K562 (cell line): ENCODE measurements around the gene OR4X2. TPM values are rescaled to one million over a fixed set of nuclear protein-coding genes. Genes with fewer than 3 reads are reported as not detected.

Experiments
- ATAC-seq: fragments of 200-7000 bp; cut with Tn5 transposase; 3 replicates; pipeline ENCODE4 v1.9.1; 2020; ENCODE audit warnings: moderate library complexity
- BruUV-seq: library from RNA; stranded (reverse); fragments of 400-500 nt; replicated peaks from 2 replicates; lab custom pipeline; 2021; lab: Mats Ljungman, UMichigan
- CTCF ChIA-PET: fragments of 300-600 bp; formaldehyde crosslinking; extraction: SDS; loops from one replicate; lab custom pipeline; 2021; ENCODE audit warnings: low intra/inter-chr PET ratio; lab: Yijun Ruan, JAX
- POLR2A ChIA-PET: fragments of 300-600, 350-650 bp; sonication (Branson Sonifier 250); formaldehyde crosslinking; extraction: SDS; loops from one replicate; lab custom pipeline; 2021; ENCODE audit warnings: antibody characterized with exemption, inconsistent platforms; lab: Yijun Ruan, JAX
- DNase-seq, 4 experiments: peaks; one replicate each; pipeline versions ENCODE4 v3.0.0 to v3.0.0-alpha.2; 2011 to 2018; ENCODE audit warnings: low spot score in 3 of 4, mixed read lengths in 3 of 4; ENCODE audit errors: extremely low read depth in 1 of 4
- FAIRE-seq: peaks from 2 replicates; lab custom pipeline; 2011; peaks lifted over from hg19 to GRCh38; lab: Jason Lieb, UNC
- H2AFZ ChIP-seq: 2 replicates; pipeline ENCODE4 v1.6.0; 2011; ENCODE audit warnings: low read depth, low read length, control low read depth, inconsistent platforms
- H3K27ac ChIP-seq: fragments of 200-600 bp; 3 replicates; pipeline ENCODE4 v1.8.0; 2011; ENCODE audit warnings: low read depth, mild to moderate bottlenecking, control low read depth, inconsistent platforms, low read length, moderate library complexity, mixed read lengths; ENCODE audit errors: extremely low read depth
- H3K27me3 ChIP-seq, 2 experiments: fragments of 300-600 bp in 1 of 2; 2 replicates in 1 of 2; 3 replicates in 1 of 2; pipeline versions ENCODE4 v1.6.0 to v1.8.0; 2011; ENCODE audit warnings: inconsistent platforms in 2 of 2, low read length in 2 of 2, mild to moderate bottlenecking in 1 of 2, mixed read lengths in 1 of 2, moderate library complexity in 1 of 2; ENCODE audit not compliant: control insufficient read depth in 2 of 2, insufficient read depth in 2 of 2
- H3K36me3 ChIP-seq: fragments of 300-600 bp; 3 replicates; pipeline ENCODE4 v1.8.0; 2011; ENCODE audit warnings: mild to moderate bottlenecking, low read length, inconsistent platforms; ENCODE audit not compliant: control insufficient read depth, insufficient read depth
- H3K4me1 ChIP-seq, 2 experiments: fragments of 200-600 bp in 1 of 2; replicated peaks in 1 of 2; 2 replicates in 1 of 2; 3 replicates in 1 of 2; pipeline versions ENCODE4 v1.5.1 to v1.8.0; 2011; ENCODE audit warnings: inconsistent platforms in 2 of 2, low read length in 2 of 2, mild to moderate bottlenecking in 1 of 2, mixed read lengths in 1 of 2, moderate library complexity in 1 of 2; ENCODE audit not compliant: control insufficient read depth in 2 of 2, insufficient read depth in 2 of 2
- H3K4me2 ChIP-seq: 2 replicates; pipeline ENCODE4 v1.6.1; 2011; ENCODE audit warnings: low read length, control low read depth, inconsistent platforms, mixed read lengths; ENCODE audit not compliant: insufficient read depth
- H3K4me3 ChIP-seq: fragments of 200-600 bp; sonication (generic), shearing (Covaris generic); 2 replicates; pipeline ENCODE4 v1.5.1; 2016; ENCODE audit warnings: control low read depth, inconsistent platforms
- H3K79me2 ChIP-seq: fragments of 200-600 bp; 3 replicates; pipeline ENCODE4 v1.8.0; 2011; ENCODE audit warnings: low read length, inconsistent platforms; ENCODE audit not compliant: control insufficient read depth, insufficient read depth
- H3K9ac ChIP-seq, 2 experiments: 2 replicates each; pipeline versions ENCODE4 v1.6.0 to v1.6.1; 2011; ENCODE audit warnings: low read depth in 2 of 2, low read length in 2 of 2, control low read depth in 1 of 2, inconsistent platforms in 1 of 2, mild to moderate bottlenecking in 1 of 2, mixed read lengths in 1 of 2; ENCODE audit not compliant: insufficient read depth in 1 of 2
- H3K9me1 ChIP-seq: one replicate; pipeline ENCODE4 v1.6.0; 2011; ENCODE audit warnings: inconsistent platforms, mild to moderate bottlenecking, low read length, moderate library complexity; ENCODE audit not compliant: control insufficient read depth, insufficient read depth
- H3K9me3 ChIP-seq: replicated peaks from 2 replicates; pipeline ENCODE4 v1.5.1; 2011; ENCODE audit warnings: low read depth, low read length, inconsistent platforms; ENCODE audit not compliant: control insufficient read depth, insufficient read depth
- H4K20me1 ChIP-seq: replicated peaks from 2 replicates; pipeline ENCODE4 v1.6.1; 2011; ENCODE audit warnings: low read length, inconsistent platforms, mixed read lengths; ENCODE audit not compliant: control insufficient read depth, insufficient read depth
- ARNT ChIP-seq, 2 experiments: fragments of 450-650 bp; IDR thresholded peaks; 2 replicates each; pipeline ENCODE4 v1.6.1; 2016; ENCODE audit warnings: mild to moderate bottlenecking in 1 of 2
- CREB1 ChIP-seq, 2 experiments: sonication (generic) in 1 of 2; formaldehyde crosslinking in 1 of 2; IDR thresholded peaks; 2 replicates each; pipeline versions ENCODE4 v1.6.1 to v1.8.0; 2012 to 2022; ENCODE audit warnings: inconsistent platforms in 1 of 2, mild to moderate bottlenecking in 1 of 2, missing genetic modification reagents in 1 of 2, moderate library complexity in 1 of 2
- CREM ChIP-seq: IDR thresholded peaks from 2 replicates; pipeline ENCODE4 v1.6.1; 2014; ENCODE audit warnings: antibody characterized with exemption, low read depth
- ETV1 ChIP-seq: fragments of 450-650 bp; conservative IDR thresholded peaks from 2 replicates; pipeline ENCODE4 v1.6.1; 2016; ENCODE audit warnings: missing genetic modification characterization, control low read depth, low read depth, missing compliant biosample characterization
- NFE2 ChIP-seq: IDR thresholded peaks from 2 replicates; pipeline ENCODE4 v1.6.1; 2014; ENCODE audit warnings: antibody characterized with exemption, low read depth
- PHTF2 ChIP-seq: fragments of 250-450 bp; sonication (Bioruptor Pico); IDR thresholded peaks from 2 replicates; pipeline ENCODE4 v1.5.0; 2021; ENCODE audit warnings: mild to moderate bottlenecking
- RBM39 ChIP-seq: fragments of 200-400 bp; formaldehyde crosslinking; optimal IDR thresholded peaks from 2 replicates; pipeline ENCODE3; 2018; ENCODE audit warnings: low read depth, low read length
- REST ChIP-seq, 2 experiments: fragments of 450-650 bp; formaldehyde crosslinking in 1 of 2; IDR thresholded peaks; 2 replicates each; pipeline versions ENCODE4 v1.4.0 to v1.6.1; 2014 to 2020; ENCODE audit warnings: mild to moderate bottlenecking in 2 of 2, borderline replicate concordance in 1 of 2, low read depth in 1 of 2
- SMAD4 ChIP-seq: fragments of 250-450 bp; sonication (Bioruptor Pico); conservative IDR thresholded peaks from 2 replicates; pipeline ENCODE4 v1.8.0; 2021; ENCODE audit warnings: inconsistent platforms, mild to moderate bottlenecking, moderate library complexity
- SMARCA5 ChIP-seq: fragments of 450-650 bp; IDR thresholded peaks from 2 replicates; pipeline ENCODE4 v1.6.1; 2016
- SMARCE1 ChIP-seq: fragments of 450-650 bp; IDR thresholded peaks from 2 replicates; pipeline ENCODE4 v1.7.1; 2016; ENCODE audit warnings: mild to moderate bottlenecking
- TFE3 ChIP-seq: fragments of 450-650 bp; formaldehyde crosslinking; IDR thresholded peaks from 2 replicates; pipeline ENCODE4 v1.4.0; 2020; ENCODE audit warnings: mild to moderate bottlenecking, mixed read lengths
- VEZF1 ChIP-seq: fragments of 200-800 bp; sonication (Bioruptor generic); IDR thresholded peaks from 2 replicates; pipeline ENCODE4 v1.6.1; 2017; ENCODE audit warnings: missing genetic modification characterization, missing compliant biosample characterization
- WGBS: fragments of 100-300 bp; shearing (Covaris generic); methylation state at CpG from one replicate; pipeline ENCODE4 v1.1.6; 2016; ENCODE audit warnings: low coverage, mixed read lengths; ENCODE audit not compliant: insufficient coverage; ENCODE audit errors: missing lambda C conversion rate; 5-methylcytosine and 5-hydroxymethylcytosine counted together
- in situ Hi-C: fragments of 300-500 bp; cut with MboI; formaldehyde crosslinking; loops from 4 replicates; pipeline ENCODE4 v1.15.0; 2018; ENCODE audit warnings: inconsistent platforms, mixed read lengths
- intact Hi-C: fragments of 100-400 bp; cut with micrococcal nuclease; formaldehyde crosslinking; loops from 2 replicates; pipeline ENCODE4 v1.14.2; 2022
- polyA plus RNA-seq, 8 experiments: library from polyadenylated mRNA; depleted of rRNA in 4 of 8; stranded (reverse) in 5 of 8; unstranded in 3 of 8; fragments of >200 nt; fragmentation: Nextera tagmentation in 2 of 8; fragmentation: Illumina TruSeq in 1 of 8; extraction: Ambion mirVana in 2 of 8; extraction: Trizol in 1 of 8; gene quantifications; 2 replicates each; pipeline versions ENCODE4 v1.2.1 to v1.2.3, GENCODE V29; 2011 to 2014; ENCODE audit warnings: inconsistent platforms in 1 of 8, missing spikeins in 1 of 8
- total RNA-seq, 7 experiments: library from RNA; depleted of rRNA in 6 of 7; stranded (reverse); fragments of >200 nt in 6 of 7; fragmentation: Illumina TruSeq in 2 of 7; extraction: Trizol in 2 of 7; gene quantifications; 2 replicates each; pipeline versions ENCODE4 v1.2.1 to v1.2.3, GENCODE V29; 2011 to 2021; ENCODE audit warnings: low replicate concordance in 1 of 7

OR4X2 gene
- total and polyA plus RNA-seq, 9 of the 15 experiments (the other 6 are each of a cell fraction or from before 2014, with no cell fraction given) = not detected

GRCh38 chr11:48216510-48216909 lies 28.4 kb upstream of the OR4X2 start, which contains the start of gene OR4B1:
Gene OR4B1, plus strand, starts transcription at chr11:48216810. Its CDS starts 0 bp downstream, at chr11:48216810.
- FAIRE-seq = no peak
- TF ChIP-seq PHTF2 (CRISPR knock-in tag) (no peak), VEZF1 (no peak), SMARCE1 (no peak), REST (IDR thresholded peaks at IDR 0.05; ENCODE audit: borderline replicate concordance) (no peak), REST (CRISPR knock-in tag; IDR thresholded peaks at IDR 0.05; ENCODE audit: low read depth) (no peak), TFE3 (CRISPR knock-in tag) (no peak), CREM (no peak), SMARCA5 (no peak), RBM39 (no peak), ARNT (IDR thresholded peaks at IDR 0.05) (no peak), NFE2 (no peak), ETV1 (tag) (no peak), SMAD4 (CRISPR knock-in tag) (no peak), CREB1 (IDR thresholded peaks at IDR 0.05) (no peak), CREB1 (CRISPR knock-in tag; IDR thresholded peaks at IDR 0.05) (no peak)

More at GRCh38 chr11:48216510-48216909, 28.4 kb upstream of the OR4X2 start, which contains the start of gene OR4B1:
- no TSS peak for BruUV-seq
- DNase-seq (no peak), ATAC-seq (no peak)
- Histone ChIP-seq H3K4me3 (no peak within 1 kb of the TSS), H3K27ac (no peak within 1 kb of the TSS), H3K4me2 (no peak within 1 kb of the TSS), H3K9me3 (no peaks in the 10 kb centered on the region), H3K4me1 (no peaks in the 10 kb centered on the region), H2AFZ (no peak within 1 kb of the TSS), H3K36me3 (no peaks in the 10 kb centered on the region), H3K9ac (no peak within 1 kb of the TSS), H3K27me3 (no peaks in the 10 kb centered on the region), H4K20me1 (no peaks in the 10 kb centered on the region), H3K9me1 (no peaks in the 10 kb centered on the region), H3K79me2 (no peaks in the 10 kb centered on the region)
- intact Hi-C loops (no loop called here), in situ Hi-C loops (no loop called here)
- 0% methylated on average over 2 of the region's 2 CpGs for WGBS
- ChIA-PET CTCF (no interaction called here), POLR2A (no interaction called here)
